Stimulated activated effector memory CD8-positive, alpha-beta T cell treated with anti-CD3 and anti-CD28 coated beads, Interleukin-12 subunit alpha, Interleukin-12 subunit beta, amount 100 ng/mL, for 72 hours (primary cell): ENCODE results near the gene HDHD2.
A peak's percentile ranks its signal among the peaks of the same experiment; 100 is the strongest.

Source experiments
- ATAC-seq: fragments of 150-1000 bp; cut with Tn5 transposase; 2 replicates; pipeline ENCODE4 v1.10.0; 2021
- DNase-seq, 2 donors: peaks; one replicate each; pipeline ENCODE4 v3.0.0; 2021 to 2022; ENCODE audit warnings: low spot score in 2 of 2
- H3K27ac Mint-ChIP-seq: one replicate; pipeline ENCODE4 v1.8.0; 2022; ENCODE audit warnings: mild to moderate bottlenecking, mixed read lengths
- H3K36me3 Mint-ChIP-seq: one replicate; pipeline ENCODE4 v1.8.0; 2022; ENCODE audit warnings: mild to moderate bottlenecking, mixed read lengths
- H3K4me1 Mint-ChIP-seq: one replicate; pipeline ENCODE4 v1.8.0; 2022; ENCODE audit warnings: mixed read lengths
- H3K4me3 Mint-ChIP-seq: one replicate; pipeline ENCODE4 v1.8.0; 2022; ENCODE audit warnings: mild to moderate bottlenecking, mixed read lengths
- H3K9me3 Mint-ChIP-seq: one replicate; pipeline ENCODE4 v1.8.0; 2022; ENCODE audit warnings: mixed read lengths

HDHD2 gene

GRCh38 chr18:47110492-47111274, 39.6 kb downstream of the HDHD2 start:
- Mint-ChIP-seq H3K4me3 (no peak overlapping the region), H3K9me3 (no peaks in the 10 kb centered on the region), H3K36me3 (peaks cover 65% of the 10 kb centered on the region), H3K4me1 (no peaks in the 10 kb centered on the region), H3K27ac (no peak overlapping the region)
- no peak for DNase-seq
- ATAC-seq, result no peak

GRCh38 chr18:47109720-47110119, 40.6 kb downstream of the HDHD2 start:
- H3K9me3 Mint-ChIP-seq, result no peaks in the 10 kb centered on the region
- no peak for ATAC-seq
- no peak for DNase-seq
- no peak overlapping the region for H3K4me3 Mint-ChIP-seq
- peaks cover 58% of the 10 kb centered on the region for H3K36me3 Mint-ChIP-seq
- no peak overlapping the region for H3K27ac Mint-ChIP-seq
- H3K4me1 Mint-ChIP-seq, result no peaks in the 10 kb centered on the region

- no peaks in the 10 kb centered on the region for H3K4me1 Mint-ChIP-seq
- H3K27ac Mint-ChIP-seq, result no peak overlapping the region
- peaks cover 50% of the 10 kb centered on the region for H3K36me3 Mint-ChIP-seq
- no peaks in the 10 kb centered on the region for H3K9me3 Mint-ChIP-seq
- ATAC-seq, result no peak
- H3K4me3 Mint-ChIP-seq, result no peak overlapping the region
- no peak for DNase-seq
Measured at GRCh38 chr18:47108998-47109405, 41.3 kb downstream of the HDHD2 start.

DNA sequence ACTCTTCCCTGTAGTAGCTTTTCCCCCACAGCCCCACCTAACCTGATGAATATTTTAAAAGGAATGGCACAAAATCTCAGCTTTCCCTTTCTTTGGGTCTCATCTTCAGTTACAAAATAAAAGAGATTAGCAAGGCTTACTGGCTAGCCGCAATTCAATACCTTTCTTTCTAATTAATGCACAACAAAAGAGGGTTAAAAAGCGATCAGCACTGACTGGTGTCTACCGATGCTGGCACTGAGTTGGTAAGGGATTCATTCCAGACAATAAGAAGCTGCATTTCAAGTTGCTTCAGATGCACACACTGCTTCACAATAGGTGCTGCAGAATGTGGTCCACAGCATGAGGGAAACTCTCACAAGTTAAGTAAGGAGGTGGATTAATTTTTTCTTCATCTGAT, 41.9 kb downstream of the HDHD2 start:
- ATAC-seq (no peak), DNase-seq (no peak)
- no peak overlapping the region for H3K4me3 Mint-ChIP-seq
- H3K36me3 Mint-ChIP-seq, result peaks cover 44% of the 10 kb centered on the region
- no peaks in the 10 kb centered on the region for H3K9me3 Mint-ChIP-seq
- H3K4me1 Mint-ChIP-seq, result no peaks in the 10 kb centered on the region
- H3K27ac Mint-ChIP-seq, result no peak overlapping the region

DNA sequence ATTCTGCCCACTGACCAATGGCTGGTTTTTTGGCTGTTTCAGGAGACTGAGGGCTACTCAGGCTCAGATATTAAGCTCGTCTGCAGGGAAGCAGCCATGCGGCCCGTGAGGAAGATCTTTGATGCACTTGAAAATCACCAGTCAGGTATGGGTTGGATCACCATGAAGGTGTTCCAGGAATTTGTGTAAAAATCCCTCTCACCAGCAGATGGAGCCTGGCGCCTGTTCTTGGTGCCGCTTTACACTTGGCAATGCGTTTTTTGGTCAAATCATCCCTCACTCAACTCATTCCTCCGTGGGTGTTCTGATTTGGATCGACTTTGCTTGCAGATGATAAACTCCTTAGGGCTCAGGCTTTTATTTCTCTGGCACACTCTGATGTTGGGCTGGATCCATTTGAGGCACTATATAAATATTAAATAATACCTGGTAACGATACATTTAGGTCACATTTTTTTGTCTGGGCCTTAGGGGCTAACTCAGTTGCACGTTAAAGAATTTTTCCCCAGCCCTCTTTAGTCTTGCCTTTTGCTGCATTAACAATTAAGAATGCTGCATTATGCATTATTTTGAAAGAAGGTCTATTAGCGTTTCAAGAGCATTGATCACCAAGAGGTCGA, 50.0 kb downstream of the HDHD2 start:
- H3K27ac Mint-ChIP-seq, result no peak overlapping the region
- H3K9me3 Mint-ChIP-seq, result no peaks in the 10 kb centered on the region
- H3K4me1 Mint-ChIP-seq, result no peaks in the 10 kb centered on the region
- ATAC-seq (peak; percentile 67), DNase-seq (peak; percentile 38 to 78)
- no peak overlapping the region for H3K4me3 Mint-ChIP-seq
- H3K36me3 Mint-ChIP-seq, result no peaks in the 10 kb centered on the region

DNA sequence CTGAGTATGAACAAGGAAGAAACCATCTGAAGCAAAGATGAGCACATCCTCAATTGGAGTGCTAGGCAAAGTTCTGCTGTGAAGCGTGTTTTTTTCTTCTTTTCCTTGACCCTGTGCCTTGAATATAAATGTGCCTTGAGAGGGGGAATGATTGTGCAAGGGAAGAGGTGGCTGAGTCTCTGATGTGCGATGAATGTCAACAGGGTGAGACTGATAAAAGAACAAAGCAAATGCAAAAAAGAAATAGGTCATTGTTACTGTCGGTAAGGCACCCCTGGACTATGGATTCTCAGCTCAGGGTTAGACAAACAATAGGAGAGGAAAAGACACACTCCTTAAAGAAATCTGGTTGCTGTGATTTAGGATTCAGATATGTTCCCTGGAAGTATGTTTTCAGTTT, 54.5 kb downstream of the HDHD2 start:
- no peaks in the 10 kb centered on the region for H3K9me3 Mint-ChIP-seq
- H3K27ac Mint-ChIP-seq, result no peak overlapping the region
- no peaks in the 10 kb centered on the region for H3K4me1 Mint-ChIP-seq
- ATAC-seq (no peak), DNase-seq (no peak)
- no peaks in the 10 kb centered on the region for H3K36me3 Mint-ChIP-seq
- H3K4me3 Mint-ChIP-seq, result no peak overlapping the region

DNA sequence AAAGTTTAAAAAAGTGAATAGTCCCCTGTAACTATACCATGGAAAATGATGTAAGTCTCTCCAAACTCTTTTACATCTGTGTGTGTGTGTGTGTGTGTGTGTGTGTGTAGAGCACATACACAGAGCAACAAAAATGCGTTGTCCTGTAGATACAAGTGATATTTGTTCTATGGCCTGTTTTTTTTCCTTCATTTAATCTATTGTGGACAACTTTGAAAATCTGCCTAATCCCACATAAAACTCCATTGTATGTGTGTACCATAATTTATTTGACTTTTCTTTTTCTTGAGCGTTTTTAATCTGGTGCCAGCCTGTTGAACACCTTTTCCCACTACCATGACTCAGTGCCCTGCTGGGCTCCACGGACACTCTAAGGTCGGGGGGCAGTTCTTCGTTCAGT, 62.6 kb downstream of the HDHD2 start:
- DNase-seq, result no peak
- ATAC-seq, result no peak
- no peak overlapping the region for H3K27ac Mint-ChIP-seq
- H3K36me3 Mint-ChIP-seq, result no peaks in the 10 kb centered on the region
- H3K4me3 Mint-ChIP-seq, result no peak overlapping the region
- no peaks in the 10 kb centered on the region for H3K9me3 Mint-ChIP-seq
- H3K4me1 Mint-ChIP-seq, result no peaks in the 10 kb centered on the region

- ATAC-seq (no peak), DNase-seq (no peak)
- Mint-ChIP-seq H3K27ac (no peak overlapping the region), H3K4me1 (no peaks in the 10 kb centered on the region), H3K36me3 (no peaks in the 10 kb centered on the region), H3K9me3 (no peaks in the 10 kb centered on the region), H3K4me3 (no peak overlapping the region)
Measured at GRCh38 chr18:47081578-47081977, 68.7 kb downstream of the HDHD2 start.

DNA sequence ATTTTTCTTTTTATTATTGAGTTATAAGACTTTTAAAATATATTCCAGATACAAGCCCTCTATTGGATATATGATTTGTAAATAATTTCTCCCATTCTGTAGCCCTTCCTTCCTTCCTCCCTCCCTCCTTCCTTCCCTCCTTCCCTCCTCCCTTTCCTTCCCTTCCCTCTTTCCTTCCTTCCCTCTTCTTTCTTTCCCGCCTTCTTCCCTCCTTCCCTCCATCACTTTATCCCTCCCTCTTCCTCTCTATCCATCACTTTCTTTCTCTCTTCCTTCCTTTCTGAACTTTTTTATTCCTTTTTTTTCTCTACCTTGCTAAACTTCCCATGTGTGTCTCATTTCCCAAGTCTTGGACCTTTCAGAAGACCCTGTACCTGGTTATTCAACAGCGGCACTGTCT, 69.4 kb downstream of the HDHD2 start:
- H3K36me3 Mint-ChIP-seq, result no peaks in the 10 kb centered on the region
- no peak overlapping the region for H3K27ac Mint-ChIP-seq
- H3K4me1 Mint-ChIP-seq, result no peaks in the 10 kb centered on the region

DNA sequence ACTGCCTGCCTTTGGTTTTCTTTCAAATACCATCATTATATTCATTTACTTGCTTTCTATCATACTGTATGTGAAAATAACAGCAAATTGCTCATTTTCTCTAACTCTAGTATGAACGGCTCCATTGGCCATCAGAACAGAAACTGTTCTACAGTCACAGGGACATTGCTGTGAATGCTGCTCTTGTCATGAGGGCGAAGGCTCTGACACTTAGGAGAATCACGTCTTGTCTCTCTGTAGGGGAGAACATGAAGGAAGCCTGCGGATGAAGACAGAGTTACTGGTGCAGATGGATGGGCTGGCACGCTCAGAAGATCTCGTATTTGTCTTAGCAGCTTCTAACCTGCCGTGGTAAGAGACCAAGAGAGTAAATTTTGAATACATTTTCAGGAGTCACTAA, 73.2 kb downstream of the HDHD2 start:
- H3K27ac Mint-ChIP-seq, result no peak overlapping the region
- no peaks in the 10 kb centered on the region for H3K36me3 Mint-ChIP-seq
- H3K4me1 Mint-ChIP-seq, result no peaks in the 10 kb centered on the region
- no peaks in the 10 kb centered on the region for H3K9me3 Mint-ChIP-seq
- no peak for ATAC-seq
- no peak overlapping the region for H3K4me3 Mint-ChIP-seq
- no peak for DNase-seq

More for the DNA sequence above, 69.4 kb downstream of the HDHD2 start:
- H3K4me3 Mint-ChIP-seq, result no peak overlapping the region
- H3K9me3 Mint-ChIP-seq, result no peaks in the 10 kb centered on the region
- ATAC-seq (no peak), DNase-seq (no peak)

DNA sequence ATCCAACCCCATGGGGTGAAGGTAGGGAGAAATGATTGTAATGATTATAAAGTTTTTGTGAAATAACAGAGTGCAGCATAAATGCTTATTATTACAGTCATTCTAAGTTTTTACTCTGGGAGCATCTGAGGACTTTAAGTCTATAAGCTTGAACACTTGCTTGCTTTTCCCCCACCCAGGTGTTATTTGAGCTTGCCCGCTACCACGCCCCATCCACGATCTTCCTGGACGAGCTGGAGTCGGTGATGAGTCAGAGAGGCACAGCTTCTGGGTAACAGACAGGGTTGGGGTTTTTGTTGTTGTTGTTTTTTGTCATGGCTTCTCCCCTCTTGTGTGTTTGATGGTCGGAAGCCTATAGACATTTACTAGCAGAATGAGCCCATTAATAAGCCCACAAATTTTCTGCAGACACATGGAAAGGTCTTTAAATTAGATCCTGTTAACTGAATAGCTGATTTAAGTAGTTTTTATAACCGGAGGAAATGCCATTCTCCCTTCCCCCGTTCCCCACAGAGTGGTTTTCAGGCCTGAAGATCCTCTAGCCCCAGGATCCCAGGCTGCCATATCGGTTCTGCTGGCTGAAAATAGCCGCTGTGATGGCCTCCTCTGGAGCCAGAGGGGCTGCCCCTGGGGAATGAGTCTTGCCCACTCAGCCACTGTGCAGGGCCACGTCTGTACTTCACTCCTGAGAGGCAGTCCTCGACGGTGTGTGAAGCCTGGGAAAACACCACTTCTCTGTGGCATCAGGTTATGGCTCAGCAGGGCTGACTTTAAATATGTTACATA, 75.0 kb downstream of the HDHD2 start:
- ATAC-seq (no peak), DNase-seq (no peak)
- H3K27ac Mint-ChIP-seq, result no peak overlapping the region
- H3K4me3 Mint-ChIP-seq, result no peak overlapping the region
- H3K4me1 Mint-ChIP-seq, result no peaks in the 10 kb centered on the region
- H3K36me3 Mint-ChIP-seq, result no peaks in the 10 kb centered on the region
- H3K9me3 Mint-ChIP-seq, result no peaks in the 10 kb centered on the region

GRCh38 chr18:47067648-47068047, 82.7 kb downstream of the HDHD2 start:
- H3K4me3 Mint-ChIP-seq, result no peak overlapping the region
- DNase-seq, result no peak
- H3K36me3 Mint-ChIP-seq, result no peaks in the 10 kb centered on the region
- H3K9me3 Mint-ChIP-seq, result no peaks in the 10 kb centered on the region
- no peak for ATAC-seq
- no peaks in the 10 kb centered on the region for H3K4me1 Mint-ChIP-seq
- H3K27ac Mint-ChIP-seq, result no peak overlapping the region

GRCh38 chr18:47063096-47063495, 87.2 kb downstream of the HDHD2 start:
- no peak overlapping the region for H3K27ac Mint-ChIP-seq
- H3K9me3 Mint-ChIP-seq, result no peaks in the 10 kb centered on the region
- DNase-seq (no peak), ATAC-seq (no peak)
- no peaks in the 10 kb centered on the region for H3K36me3 Mint-ChIP-seq
- no peaks in the 10 kb centered on the region for H3K4me1 Mint-ChIP-seq
- H3K4me3 Mint-ChIP-seq, result no peak overlapping the region

DNA sequence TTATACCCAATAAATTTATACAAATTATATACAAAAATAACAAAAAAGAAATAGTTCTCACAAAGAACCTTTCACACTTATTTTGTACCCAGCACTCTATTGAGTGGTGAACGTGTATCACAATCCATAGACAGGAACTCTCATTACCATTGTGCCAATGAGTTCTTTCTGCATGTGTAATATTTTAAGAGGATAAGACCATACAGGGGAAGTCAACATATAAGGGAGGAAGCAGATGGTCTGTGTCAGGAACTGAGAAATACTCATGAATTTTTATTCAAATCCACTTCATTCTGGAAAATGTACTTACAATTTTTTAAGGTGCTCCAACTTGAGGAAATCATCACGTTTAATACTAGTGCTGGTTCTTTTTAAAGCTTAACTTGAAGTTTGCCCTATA, 87.8 kb downstream of the HDHD2 start:
- Mint-ChIP-seq H3K4me1 (no peaks in the 10 kb centered on the region), H3K27ac (no peak overlapping the region), H3K36me3 (no peaks in the 10 kb centered on the region), H3K4me3 (no peak overlapping the region), H3K9me3 (no peaks in the 10 kb centered on the region)
- no peak for ATAC-seq
- no peak for DNase-seq
